Measurements from ENCODE around the gene SP7.
"Not testable (repeated sequence)": the region's sequence is repeated elsewhere in the genome, so short reads cannot be mapped to it uniquely, and the experiment has no call there.

The SP7 gene

GRCh38 chr12:53336181-53336681 lies at the start of gene SP7:
TSS of gene SP7 (minus strand) at chr12:53336354. CDS start at chr12:53335646, 708 bp downstream.
- peak; percentile 39 to 51 for DNase-seq

GRCh38 chr12:53383258-53383657 lies 47.1 kb upstream of the SP7 start:
- no peak for DNase-seq

GRCh38 chr12:53381731-53382630 lies 45.8 kb upstream of the SP7 start:
- peak; percentile 39 to 61 for DNase-seq

GRCh38 chr12:53380794-53381730 lies 44.9 kb upstream of the SP7 start:
- peak in 1 of 2 experiments; percentile 19 for DNase-seq

GRCh38 chr12:53380104-53380793 lies 44.1 kb upstream of the SP7 start, which contains the start of gene SP1:
TSS of gene SP1 (plus strand) at chr12:53380176. CDS start at chr12:53380292, 116 bp downstream.
- DNase-seq: peak; percentile 86 to 89

- DNase-seq: peak; percentile 100
These were observed 43.4 kb upstream of the SP7 start for GRCh38 chr12:53379389-53380103.

GRCh38 chr12:53378724-53379388 lies 42.7 kb upstream of the SP7 start:
- DNase-seq: peak in 1 of 2 experiments; percentile 39

GRCh38 chr12:53378222-53378621 lies 42.1 kb upstream of the SP7 start:
- DNase-seq: no peak

- DNase-seq: no peak
These were observed 40.6 kb upstream of the SP7 start for GRCh38 chr12:53376747-53377146.

GRCh38 chr12:53374277-53374676 lies 38.1 kb upstream of the SP7 start:
- DNase-seq: not testable (repeated sequence)

- not testable (repeated sequence) for DNase-seq
These were observed 37.5 kb upstream of the SP7 start for GRCh38 chr12:53373554-53374133.

GRCh38 chr12:53365245-53365904 lies 29.2 kb upstream of the SP7 start:
- DNase-seq: peak in 1 of 2 experiments; percentile 13

GRCh38 chr12:53361638-53362037 lies 25.5 kb upstream of the SP7 start:
- DNase-seq: not testable (repeated sequence)

- DNase-seq: no peak
These were observed 22.8 kb upstream of the SP7 start for GRCh38 chr12:53358836-53359419.

- no peak for DNase-seq
These were observed 19.0 kb upstream of the SP7 start for GRCh38 chr12:53355121-53355520.

- no peak for DNase-seq
These were observed 17.1 kb upstream of the SP7 start for GRCh38 chr12:53353257-53353655.

GRCh38 chr12:53352331-53353256 lies 16.4 kb upstream of the SP7 start:
- DNase-seq: peak; percentile 84 to 90

GRCh38 chr12:53347905-53348304 lies 11.8 kb upstream of the SP7 start:
- no peak for DNase-seq

GRCh38 chr12:53346491-53346890 lies 10.3 kb upstream of the SP7 start:
- DNase-seq: no peak

All from Kasumi-1 (cell line).